Tibial artery (tissue), 4 donors: ENCODE measurements around the gene HSPA4L.

ENCODE experiments used
- DNase-seq, 2 donors: peaks; one replicate each; pipeline ENCODE4 v3.0.0-alpha.2; 2019
- H3K27ac ChIP-seq, 2 donors: fragments of 200-600 bp; sonication (generic) in 1 of 2; 1 replicate in 1 of 2; 2 replicates in 1 of 2; pipeline ENCODE4 v1.5.1; 2018 to 2019; ENCODE audit warnings: mild to moderate bottlenecking in 1 of 2
- H3K27me3 ChIP-seq, 2 donors: fragments of 200-600 bp; sonication (generic) in 1 of 2; one replicate each; pipeline versions ENCODE4 v1.5.1 to v1.6.0; 2016 to 2019
- H3K36me3 ChIP-seq, 3 donors: fragments of 200-600 bp; sonication (generic) in 2 of 3; one replicate each; pipeline ENCODE4 v1.5.1; 2016 to 2019; ENCODE audit warnings: mild to moderate bottlenecking in 2 of 3
- H3K4me1 ChIP-seq, 4 donors: fragments of 200-600 bp; sonication (generic) in 2 of 4; 1 replicate in 3 of 4; 2 replicates in 1 of 4; pipeline ENCODE4 v1.5.1; 2016 to 2019
- H3K4me3 ChIP-seq, 2 donors: fragments of 200-600 bp; sonication (generic) in 1 of 2; 1 replicate in 1 of 2; 2 replicates in 1 of 2; pipeline ENCODE4 v1.5.1; 2018 to 2019; ENCODE audit warnings: mild to moderate bottlenecking in 2 of 2
- H3K9me3 ChIP-seq, 3 donors: fragments of 200-600 bp; sonication (generic) in 1 of 3; one replicate each; pipeline ENCODE4 v1.5.1; 2016 to 2019
- intact Hi-C: fragments of 100-400 bp; cut with DNase I; formaldehyde crosslinking; loops from one replicate; pipeline ENCODE4 v1.15.0; 2023; ENCODE audit warnings: low total_unique reads
- TF ChIP-seq, protein P1 (sequence below), 2 experiments: fragments of 200-600 bp in 1 of 2; fragments of 450-650 bp in 1 of 2; IDR thresholded peaks; one replicate each; pipeline ENCODE4 v1.5.1; 2017 to 2019; ENCODE audit warnings: antibody characterized with exemption in 2 of 2, mild to moderate bottlenecking in 1 of 2, moderate library complexity in 1 of 2

Gene HSPA4L

GRCh38 chr4:127843704-127844600 is 61.8 kb downstream of the HSPA4L start:
- Histone ChIP-seq H3K4me3 (no peak overlapping the region), H3K27ac (no peak overlapping the region), H3K4me1 (no peaks in the 10 kb centered on the region), H3K9me3 (peaks cover 0 to 26% (median 0%) of the 10 kb centered on the region in 3 donors), H3K27me3 (no peaks in the 10 kb centered on the region), H3K36me3 (no peaks in the 10 kb centered on the region)
- intact Hi-C loops, result no loop called here
- TF ChIP-seq, protein P1, sequence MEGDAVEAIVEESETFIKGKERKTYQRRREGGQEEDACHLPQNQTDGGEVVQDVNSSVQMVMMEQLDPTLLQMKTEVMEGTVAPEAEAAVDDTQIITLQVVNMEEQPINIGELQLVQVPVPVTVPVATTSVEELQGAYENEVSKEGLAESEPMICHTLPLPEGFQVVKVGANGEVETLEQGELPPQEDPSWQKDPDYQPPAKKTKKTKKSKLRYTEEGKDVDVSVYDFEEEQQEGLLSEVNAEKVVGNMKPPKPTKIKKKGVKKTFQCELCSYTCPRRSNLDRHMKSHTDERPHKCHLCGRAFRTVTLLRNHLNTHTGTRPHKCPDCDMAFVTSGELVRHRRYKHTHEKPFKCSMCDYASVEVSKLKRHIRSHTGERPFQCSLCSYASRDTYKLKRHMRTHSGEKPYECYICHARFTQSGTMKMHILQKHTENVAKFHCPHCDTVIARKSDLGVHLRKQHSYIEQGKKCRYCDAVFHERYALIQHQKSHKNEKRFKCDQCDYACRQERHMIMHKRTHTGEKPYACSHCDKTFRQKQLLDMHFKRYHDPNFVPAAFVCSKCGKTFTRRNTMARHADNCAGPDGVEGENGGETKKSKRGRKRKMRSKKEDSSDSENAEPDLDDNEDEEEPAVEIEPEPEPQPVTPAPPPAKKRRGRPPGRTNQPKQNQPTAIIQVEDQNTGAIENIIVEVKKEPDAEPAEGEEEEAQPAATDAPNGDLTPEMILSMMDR (IDR thresholded peaks at IDR 0.05), result no peak
- no peak for DNase-seq

GRCh38 chr4:127844601-127845116 is 62.5 kb downstream of the HSPA4L start:
- Histone ChIP-seq H3K27ac (no peak overlapping the region), H3K4me3 (no peak overlapping the region), H3K9me3 (peaks cover 0 to 31% (median 2%) of the 10 kb centered on the region in 3 donors), H3K4me1 (no peaks in the 10 kb centered on the region), H3K27me3 (no peaks in the 10 kb centered on the region), H3K36me3 (peaks cover 0 to 1% (median 0%) of the 10 kb centered on the region in 3 donors)
- intact Hi-C loops, result no loop called here
- no peak for DNase-seq
- TF ChIP-seq, protein P1 (IDR thresholded peaks at IDR 0.05), result no peak

DNA sequence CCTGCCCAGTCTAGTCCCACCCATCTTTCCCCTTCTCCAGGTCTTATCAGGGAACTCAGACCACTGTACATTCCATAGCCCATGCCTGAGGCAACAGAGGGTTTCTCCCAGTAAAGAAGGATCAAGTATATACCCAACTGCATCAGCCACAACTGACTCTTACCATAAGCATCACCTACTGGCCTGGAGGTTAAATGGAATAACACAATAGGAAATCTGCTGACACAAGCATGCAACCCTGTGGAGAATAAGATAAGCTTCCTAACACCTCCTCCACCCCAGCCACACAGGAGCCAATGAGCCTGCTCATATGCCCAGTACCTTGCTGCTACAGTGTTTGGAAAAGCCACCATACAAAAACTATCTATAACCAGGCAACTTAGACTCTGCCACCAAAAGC is 63.9 kb downstream of the HSPA4L start:
- TF ChIP-seq, protein P1 (IDR thresholded peaks at IDR 0.05), result no peak
- no peak for DNase-seq

DNA sequence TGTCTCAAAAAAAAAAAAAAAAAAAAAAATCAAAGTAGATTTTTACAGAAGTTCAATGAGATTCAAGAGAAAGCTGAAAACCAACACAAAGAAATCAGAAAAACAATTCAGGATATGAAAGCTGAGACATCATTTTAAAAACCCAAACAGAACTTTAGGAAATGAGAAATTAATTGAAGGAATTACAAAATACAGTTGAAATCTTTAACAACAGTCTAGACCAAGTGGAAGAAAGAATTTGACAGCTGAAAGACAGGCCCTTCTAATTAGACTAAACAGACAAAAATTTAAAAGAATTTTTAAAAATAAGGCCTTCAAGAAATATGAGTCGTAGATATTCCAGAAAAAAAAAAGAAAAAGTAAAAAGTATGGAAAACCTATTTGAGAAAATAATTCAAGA is 64.6 kb downstream of the HSPA4L start:
- no peaks in the 10 kb centered on the region for H3K4me1 ChIP-seq
- no peaks in the 10 kb centered on the region for H3K27me3 ChIP-seq
- peaks cover 0 to 45% (median 12%) of the 10 kb centered on the region in 3 donors for H3K9me3 ChIP-seq
- intact Hi-C loops, result no loop called here
- H3K27ac ChIP-seq, result no peak overlapping the region
- H3K4me3 ChIP-seq, result no peak overlapping the region
- H3K36me3 ChIP-seq, result peaks cover 0 to 6% (median 0%) of the 10 kb centered on the region in 3 donors
- TF ChIP-seq, protein P1 (IDR thresholded peaks at IDR 0.05), result no peak
- DNase-seq, result no peak

More for the DNA sequence above, 63.9 kb downstream of the HSPA4L start:
- H3K36me3 ChIP-seq, result peaks cover 0 to 6% (median 0%) of the 10 kb centered on the region in 3 donors
- no peaks in the 10 kb centered on the region for H3K27me3 ChIP-seq
- H3K4me1 ChIP-seq, result no peaks in the 10 kb centered on the region
- intact Hi-C loops, result no loop called here
- no peak overlapping the region for H3K4me3 ChIP-seq
- H3K27ac ChIP-seq, result no peak overlapping the region
- H3K9me3 ChIP-seq, result peaks cover 0 to 41% (median 11%) of the 10 kb centered on the region in 3 donors

DNA sequence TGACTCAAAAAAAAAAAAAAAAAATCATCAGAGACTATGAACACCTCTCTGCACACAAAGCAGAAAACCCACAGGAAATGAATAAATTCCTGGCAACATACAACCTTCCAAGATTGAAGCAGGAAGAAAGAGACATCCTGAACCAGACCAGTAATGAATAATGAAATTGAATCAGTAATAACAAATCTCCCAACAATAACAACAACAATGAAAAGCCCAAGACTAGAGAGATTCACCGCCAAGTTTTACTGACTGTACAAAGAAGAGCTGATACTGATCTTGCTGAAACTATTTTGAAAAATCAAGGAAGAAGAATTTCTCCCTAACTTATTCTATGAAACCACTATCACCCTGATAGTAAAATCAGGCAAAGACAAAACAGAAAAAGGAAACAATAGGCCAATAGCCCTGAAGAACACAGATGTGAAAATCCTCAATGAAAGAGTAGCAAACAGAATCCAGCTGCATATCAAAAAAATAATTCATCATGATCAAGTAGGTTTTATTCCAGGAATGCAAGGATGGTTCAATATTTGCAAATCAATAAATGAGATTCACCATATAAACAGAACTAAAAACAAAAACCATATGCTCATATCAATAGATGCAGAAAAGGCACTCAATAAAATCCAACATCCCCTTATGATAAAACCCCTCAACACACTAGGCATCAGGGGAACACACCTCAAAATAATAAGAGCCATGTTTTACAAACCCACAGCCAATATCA is 67.5 kb downstream of the HSPA4L start:
- H3K4me3 ChIP-seq, result no peak overlapping the region
- H3K27ac ChIP-seq, result no peak overlapping the region
- intact Hi-C loops, result no loop called here
- H3K27me3 ChIP-seq, result no peaks in the 10 kb centered on the region
- H3K4me1 ChIP-seq, result no peaks in the 10 kb centered on the region
- TF ChIP-seq, protein P1 (IDR thresholded peaks at IDR 0.05), result no peak
- peaks cover 0 to 57% (median 19%) of the 10 kb centered on the region in 3 donors for H3K9me3 ChIP-seq
- DNase-seq, result no peak
- H3K36me3 ChIP-seq, result peaks cover 0 to 6% (median 0%) of the 10 kb centered on the region in 3 donors
